HG03460 (cell line): ENCODE measurements around the gene PKNOX2.

ENCODE experiments used
- ATAC-seq: cut with Tn5 transposase; IDR thresholded peaks from one replicate; pipeline ENCODE4 v1.9.1; 2021; ENCODE audit not compliant: unreplicated experiment

PKNOX2 gene

DNA sequence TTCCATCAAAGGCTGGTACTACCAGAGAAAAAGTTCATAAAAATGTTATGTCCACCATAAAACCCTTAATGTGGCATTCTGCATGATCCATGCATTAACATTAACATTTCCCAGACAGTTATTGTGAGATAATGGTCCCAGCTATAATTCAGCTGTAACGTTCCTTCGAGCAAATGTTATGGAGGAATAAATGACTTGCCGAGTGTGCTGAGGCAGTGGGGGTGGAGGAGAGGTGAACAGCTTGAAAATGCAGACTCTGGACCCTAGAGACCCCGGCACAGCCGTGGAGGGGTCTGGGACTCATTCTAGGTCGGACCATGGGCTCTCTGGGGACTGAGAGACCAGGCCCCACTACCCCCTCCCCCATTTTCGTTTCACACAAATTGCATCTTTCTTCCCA is 141.9 kb downstream of the PKNOX2 start:
- ATAC-seq = no peak

DNA sequence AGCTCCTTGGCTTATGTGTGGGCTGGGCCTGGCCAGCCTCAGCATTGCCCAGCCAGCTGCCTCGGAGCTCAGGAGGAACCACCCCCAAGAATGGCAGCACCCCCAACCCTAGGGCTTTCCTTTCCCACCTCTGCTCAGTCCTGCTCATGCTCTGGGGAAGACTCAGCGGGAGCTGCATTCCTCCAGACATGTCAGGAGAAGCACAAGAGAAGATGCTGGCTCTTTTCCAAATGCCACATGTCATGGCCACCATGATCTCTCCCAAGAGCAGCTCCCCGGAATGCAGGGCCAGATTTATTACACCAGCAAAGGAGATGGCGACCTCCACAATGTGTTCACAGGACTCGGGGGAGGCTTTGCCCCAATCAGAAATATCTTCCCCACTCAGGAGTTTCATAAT is 143.7 kb downstream of the PKNOX2 start:
- no peak for ATAC-seq

DNA sequence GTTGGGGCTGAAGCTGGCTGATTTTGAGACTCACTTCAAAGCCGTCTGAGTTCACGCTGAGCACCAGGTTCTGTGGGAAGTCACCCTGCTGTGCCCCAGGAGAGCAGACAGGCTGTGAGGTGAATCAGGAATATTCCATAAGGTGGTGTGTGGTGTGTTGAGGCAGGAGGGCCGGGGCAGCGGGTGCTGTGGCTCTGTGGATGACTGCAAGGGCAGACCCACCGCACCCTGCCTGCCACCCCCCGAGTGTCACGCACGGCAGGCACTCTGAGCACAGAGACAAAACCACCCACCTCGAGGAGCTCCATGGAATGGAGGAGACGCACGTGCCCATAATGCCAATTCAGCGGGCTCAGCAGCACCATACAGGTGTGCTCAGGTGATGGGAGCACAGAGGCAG is 147.8 kb downstream of the PKNOX2 start:
- ATAC-seq = no peak

DNA sequence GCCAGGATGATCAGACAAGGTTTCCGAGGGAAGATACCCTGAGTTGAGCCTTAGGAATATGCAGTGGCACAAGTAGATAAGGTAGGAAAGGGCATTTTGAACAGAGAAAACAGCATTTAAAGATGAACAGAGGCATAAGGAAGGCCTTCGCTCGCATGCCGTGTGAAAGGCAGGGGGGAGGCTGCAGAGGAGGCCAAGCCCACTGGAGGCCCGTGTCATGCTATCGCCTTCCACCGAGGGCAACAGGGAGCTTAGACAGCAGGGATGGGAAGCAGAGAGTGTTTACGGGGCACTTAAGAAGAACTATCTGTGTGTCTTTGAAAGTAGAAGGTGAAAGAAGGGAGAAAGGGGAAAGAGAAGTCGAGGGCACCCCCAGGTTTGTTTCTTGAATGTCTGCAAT is 148.3 kb downstream of the PKNOX2 start:
- ATAC-seq = no peak

DNA sequence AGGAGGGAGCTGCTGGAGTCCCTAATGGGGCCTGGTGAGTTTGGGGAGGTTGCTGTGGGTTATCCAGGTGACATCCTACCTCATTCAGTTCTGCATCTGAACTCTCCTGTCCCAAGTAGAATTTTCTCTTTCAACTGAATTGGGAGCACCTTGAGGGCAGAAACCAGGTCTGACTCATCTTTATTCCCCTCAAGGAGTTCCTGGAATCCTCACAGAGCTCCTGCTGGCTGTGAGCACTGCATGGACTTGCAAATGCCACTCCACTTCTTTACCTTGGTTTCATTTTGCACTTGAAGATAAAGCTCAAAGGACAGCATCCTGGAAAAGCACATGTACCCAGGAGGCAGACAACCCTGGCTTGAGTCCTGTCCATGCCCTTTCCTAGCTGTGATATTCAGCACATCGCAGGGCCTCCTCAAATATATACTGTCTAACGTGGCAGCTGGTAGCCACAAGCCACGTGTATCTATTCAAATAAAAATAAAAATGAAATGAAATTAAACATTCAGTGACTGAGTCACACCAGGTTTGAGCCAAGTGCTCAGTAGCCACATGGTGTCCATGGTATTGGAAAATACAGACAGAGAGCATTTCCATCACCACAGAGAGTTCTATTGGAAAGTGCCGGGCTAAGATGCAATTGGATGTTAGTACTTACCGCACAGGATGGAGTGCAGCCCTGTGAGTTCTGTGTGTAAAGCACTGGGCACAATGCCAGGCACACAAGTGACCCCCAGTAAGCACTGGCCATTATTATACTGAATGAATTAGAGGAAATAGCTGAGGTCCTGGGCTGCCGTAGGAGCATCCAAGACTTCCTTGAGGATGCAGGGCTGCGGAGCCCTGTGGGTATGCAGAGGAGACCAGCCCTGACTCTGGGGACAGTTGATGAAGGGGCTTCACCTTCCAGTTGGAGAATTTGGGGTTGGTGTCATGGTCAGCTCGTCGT is 149.0 kb downstream of the PKNOX2 start:
- no peak for ATAC-seq

DNA sequence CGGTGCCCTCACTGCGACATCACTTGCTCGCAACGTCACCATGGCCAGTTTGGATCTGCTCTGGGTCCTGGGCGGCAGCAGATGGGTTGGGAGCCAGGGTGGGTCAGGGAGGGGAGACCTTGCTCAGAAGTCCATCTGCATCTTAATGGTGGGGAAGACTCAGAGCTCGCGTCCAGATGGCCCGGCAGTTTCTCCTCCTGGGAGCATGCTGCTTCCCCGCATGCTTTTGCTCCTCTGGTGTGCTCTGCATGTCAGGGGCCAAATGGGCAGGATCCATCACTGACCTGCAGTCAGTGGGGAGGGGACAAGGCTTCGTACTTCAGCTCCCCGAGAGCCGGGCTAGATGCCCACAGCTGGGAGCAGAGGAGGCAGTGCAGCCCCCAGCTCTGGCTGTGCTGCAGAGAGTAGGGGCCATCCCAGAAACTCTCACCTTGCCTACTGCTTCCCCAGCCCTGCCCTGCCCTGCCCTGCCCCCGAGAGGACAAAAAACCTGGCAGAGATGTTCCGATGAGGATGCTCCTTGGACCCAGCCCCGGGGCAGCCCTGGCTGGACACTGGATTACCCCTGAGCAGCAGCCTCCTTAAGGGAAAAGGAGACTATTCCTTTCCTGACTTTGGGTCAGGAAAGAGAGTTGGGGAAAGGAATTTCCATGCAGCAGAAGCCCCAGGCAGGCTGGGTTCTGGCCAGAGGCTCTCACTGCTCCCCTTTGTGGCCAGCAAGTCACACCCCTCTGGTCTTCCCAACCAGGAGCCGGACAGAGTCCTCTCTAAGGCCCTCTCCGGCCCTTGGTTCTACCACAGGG is 149.9 kb downstream of the PKNOX2 start:
- ATAC-seq = no peak

DNA sequence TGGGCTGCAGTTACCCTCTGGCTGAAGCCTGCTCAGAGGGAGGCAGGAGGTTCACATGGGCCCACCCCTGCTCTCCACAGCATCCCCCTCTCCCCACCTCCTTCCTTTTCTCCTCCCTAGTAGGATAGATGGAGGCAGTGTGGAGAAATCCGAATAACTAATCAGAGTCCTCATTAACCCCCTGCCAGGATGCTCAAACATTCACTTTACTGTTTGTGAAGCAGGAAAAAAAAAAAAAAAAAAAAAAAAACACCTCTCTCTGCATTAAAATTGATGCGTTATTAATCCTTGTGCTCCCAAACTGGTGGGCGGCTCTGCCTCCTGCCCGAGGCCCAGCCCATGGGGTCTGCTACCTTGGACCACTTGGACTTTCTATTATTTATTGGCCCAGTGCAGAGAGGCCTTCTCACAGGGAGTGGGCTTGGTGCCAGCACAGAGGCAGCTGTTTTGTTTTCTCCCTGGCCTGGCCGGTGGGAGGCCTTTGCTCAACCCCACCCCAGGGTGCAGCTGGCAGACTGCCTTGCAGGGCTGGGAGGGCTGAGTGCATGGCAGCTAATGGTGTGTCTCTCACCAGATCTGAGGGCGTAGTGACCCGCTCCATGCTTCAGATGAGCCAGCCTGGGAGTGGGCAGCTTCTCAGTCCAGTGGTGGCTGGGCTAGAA is 150.7 kb downstream of the PKNOX2 start:
- ATAC-seq = no peak

DNA sequence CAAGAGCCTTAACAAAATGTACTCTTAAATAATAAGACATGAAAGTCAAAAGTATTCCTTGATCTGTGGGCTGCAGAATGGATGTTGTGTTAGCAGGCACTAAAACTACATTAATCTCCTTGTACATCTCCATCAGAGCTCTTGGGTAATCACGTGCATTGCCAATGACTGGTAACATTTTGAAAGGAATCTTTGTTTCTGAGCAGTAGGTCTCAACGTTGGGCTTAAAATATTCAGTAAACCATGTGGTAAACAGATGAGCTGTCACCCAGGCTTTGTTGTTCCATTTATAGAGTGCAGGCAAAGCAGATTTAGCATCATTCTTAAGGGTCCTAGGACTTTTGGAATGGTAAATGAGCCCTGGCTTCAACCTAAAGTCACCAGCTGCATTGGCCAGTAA is 152.9 kb downstream of the PKNOX2 start:
- ATAC-seq = no peak

DNA sequence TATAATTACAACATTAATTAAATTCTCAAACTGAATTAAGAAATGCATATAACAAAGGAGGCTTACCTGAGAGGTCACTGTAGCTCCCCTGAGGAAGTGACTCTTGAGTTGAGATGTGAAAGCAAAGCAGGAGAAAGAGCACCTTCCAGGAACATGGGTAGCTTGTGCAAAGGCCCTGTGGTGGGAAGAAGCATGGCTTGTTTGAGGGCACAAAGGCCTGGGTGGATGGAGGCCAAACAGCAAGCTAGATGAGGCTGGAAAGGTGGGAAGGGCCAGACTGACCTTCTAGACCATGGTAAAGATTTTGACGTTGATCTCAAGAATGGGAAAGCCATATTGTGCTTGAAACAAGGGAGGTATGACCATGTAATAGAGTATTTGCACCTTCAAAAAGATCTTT is 155.1 kb downstream of the PKNOX2 start:
- ATAC-seq = no peak

DNA sequence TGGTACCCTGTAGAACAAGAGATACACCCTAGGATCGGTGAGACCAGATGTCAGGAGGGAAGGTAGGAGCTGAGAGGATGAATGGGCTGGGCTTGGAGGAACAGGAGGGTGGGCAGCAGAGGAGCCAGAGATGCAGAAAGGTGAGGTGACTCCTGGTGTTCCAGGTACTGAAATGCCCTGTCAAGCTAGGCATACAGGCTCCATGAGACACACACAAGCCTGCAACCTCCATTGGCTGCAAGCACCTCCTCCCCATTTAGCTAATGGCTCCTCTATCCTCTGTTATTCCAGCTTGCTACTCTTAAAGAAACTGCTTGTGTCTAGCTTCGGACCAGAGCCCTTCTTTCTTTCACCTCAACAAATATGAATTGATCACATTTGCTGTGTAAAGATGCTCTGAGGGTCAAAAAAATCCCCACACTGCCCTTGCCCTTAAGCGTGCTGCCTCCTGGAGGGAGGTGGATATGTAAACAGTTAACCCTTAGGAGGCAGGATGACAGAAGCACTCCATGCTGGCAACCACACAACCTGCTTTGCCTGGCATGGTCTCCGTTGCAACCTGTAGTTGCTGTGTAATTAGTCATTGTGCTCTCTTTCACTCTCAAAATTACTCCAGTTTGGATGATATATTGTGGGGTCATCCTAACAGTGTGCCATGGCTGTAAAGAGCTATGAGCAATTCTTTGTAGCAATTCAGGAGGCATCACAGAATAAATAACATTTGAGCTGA is 156.0 kb downstream of the PKNOX2 start:
- ATAC-seq = no peak

DNA sequence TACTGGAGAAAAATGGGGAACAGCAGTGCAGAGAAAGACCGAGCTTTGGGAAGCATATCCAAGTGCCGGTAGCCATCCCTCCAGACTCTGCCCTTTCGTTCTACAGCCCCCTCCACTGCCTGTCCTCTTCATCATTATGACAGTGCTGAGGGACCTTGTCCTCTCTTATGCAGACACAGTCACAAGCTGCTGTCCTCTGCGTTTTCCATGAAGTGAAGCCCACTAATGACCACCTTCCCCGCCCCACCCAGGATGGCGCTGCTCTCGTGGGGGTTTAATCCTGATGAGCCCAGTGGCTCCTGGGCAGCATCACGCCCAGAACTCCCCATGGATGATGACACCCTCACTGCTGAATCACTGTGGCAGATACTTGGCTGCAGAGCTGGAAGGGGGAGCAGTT is 157.7 kb downstream of the PKNOX2 start:
- no peak for ATAC-seq

DNA sequence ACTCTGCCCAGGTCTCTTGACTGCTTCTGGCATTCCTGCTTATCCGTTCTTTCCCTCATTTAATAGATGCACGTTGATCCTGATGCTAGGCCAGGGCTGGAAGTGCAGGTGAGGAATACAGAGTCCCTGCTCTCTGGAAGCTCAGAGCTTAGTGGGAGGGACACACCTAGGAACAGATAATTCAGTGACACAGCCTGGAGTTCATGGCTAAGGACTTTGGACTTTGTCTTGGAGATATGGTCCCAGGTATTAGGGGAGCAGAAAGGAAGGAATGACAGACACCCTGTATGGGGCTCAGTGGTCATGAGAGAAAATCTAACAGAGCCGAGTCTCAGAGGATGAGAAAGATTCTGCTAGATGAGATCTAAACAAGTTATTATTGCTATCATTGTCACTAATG is 160.6 kb downstream of the PKNOX2 start:
- no peak for ATAC-seq

DNA sequence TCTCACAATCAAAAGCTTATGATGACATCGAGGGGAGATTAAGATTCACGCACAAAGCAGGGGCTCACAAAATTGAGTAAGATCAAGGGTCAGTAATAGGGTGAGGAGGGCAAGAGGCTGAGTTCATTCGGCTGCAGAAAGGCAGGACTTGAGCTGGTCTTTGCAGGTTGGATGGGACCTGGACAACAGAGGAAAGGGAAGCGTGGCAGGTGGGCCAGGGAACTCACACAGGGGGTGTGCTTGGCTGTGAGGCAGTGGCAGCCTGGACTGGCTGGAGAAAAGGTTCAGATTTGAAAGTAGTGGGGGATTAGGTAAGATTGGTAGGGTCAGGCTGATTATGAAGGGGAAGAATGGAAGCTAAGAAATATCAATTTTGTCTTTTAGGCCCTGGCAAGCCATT is 161.6 kb downstream of the PKNOX2 start:
- ATAC-seq = no peak

DNA sequence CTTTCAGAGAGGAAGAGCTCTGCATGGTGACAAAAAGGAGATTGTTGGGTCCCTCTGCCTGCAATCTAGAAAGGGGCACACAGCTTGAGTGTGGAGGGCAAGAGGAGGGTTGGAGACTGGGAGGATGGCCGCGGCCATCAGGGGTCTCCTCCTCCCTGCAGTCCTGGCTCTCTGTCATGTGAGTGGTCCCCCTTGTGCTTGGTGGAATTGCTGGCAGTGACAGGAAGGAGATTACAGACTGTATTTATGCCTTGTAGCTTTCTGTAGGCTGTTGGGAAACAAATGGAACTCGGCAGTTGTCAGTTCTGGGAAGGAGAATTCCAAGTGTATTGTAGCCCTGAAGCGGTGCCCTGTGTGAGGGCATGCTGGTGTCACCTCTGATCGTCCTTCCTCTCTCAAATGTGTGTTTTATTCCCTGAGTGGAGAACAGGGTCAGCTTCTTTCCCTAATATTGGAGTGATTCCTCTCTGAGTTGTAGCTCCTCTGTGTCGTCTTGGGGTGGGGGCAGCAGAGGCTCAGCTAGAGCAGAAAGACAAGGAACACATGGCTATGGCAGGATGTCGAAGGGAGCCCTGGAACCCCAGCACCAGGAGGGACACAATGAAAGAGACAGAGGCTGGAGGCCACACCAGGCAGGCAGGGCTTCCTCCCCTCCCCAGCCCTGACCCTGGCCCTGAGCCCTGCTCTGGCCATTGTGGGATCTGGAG is 163.1 kb downstream of the PKNOX2 start:
- ATAC-seq = no peak

DNA sequence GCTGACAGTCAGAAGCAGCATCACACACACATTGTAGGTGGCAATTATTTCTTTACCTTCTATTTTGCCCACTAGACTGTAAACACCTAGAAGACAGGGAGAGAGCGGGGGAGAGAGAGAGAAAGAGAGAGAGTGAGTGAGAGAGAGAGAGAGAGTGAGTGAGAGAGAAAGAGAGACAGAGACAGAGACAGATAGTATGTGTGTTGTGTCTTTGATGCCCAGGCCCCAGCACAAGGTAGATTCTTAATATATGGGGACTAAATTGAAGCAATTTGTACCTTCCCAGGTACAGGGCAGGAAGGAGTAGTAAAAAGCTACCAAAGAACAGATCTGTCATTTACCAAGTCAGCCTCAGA is 163.7 kb downstream of the PKNOX2 start:
- ATAC-seq = no peak

DNA sequence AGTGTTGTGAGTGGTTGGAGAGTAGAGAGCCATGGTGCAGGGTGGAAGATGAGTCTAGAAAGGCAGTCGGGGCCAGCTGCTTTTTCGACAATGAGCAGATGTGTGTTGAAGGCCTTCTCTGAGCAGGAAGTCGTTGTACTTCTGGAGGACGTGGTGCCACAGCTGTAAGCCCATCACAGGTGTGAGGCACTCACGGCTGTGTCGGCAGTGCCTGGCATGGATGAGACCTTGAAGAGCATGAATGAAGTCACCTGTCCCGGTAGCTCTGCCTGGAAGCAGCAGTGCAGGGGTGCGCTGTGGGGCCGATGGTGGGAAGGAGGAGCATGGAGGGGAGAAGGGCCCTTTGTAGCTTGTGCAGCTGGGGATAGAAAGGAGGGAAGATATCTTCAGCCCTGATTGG is 165.2 kb downstream of the PKNOX2 start:
- no peak for ATAC-seq

DNA sequence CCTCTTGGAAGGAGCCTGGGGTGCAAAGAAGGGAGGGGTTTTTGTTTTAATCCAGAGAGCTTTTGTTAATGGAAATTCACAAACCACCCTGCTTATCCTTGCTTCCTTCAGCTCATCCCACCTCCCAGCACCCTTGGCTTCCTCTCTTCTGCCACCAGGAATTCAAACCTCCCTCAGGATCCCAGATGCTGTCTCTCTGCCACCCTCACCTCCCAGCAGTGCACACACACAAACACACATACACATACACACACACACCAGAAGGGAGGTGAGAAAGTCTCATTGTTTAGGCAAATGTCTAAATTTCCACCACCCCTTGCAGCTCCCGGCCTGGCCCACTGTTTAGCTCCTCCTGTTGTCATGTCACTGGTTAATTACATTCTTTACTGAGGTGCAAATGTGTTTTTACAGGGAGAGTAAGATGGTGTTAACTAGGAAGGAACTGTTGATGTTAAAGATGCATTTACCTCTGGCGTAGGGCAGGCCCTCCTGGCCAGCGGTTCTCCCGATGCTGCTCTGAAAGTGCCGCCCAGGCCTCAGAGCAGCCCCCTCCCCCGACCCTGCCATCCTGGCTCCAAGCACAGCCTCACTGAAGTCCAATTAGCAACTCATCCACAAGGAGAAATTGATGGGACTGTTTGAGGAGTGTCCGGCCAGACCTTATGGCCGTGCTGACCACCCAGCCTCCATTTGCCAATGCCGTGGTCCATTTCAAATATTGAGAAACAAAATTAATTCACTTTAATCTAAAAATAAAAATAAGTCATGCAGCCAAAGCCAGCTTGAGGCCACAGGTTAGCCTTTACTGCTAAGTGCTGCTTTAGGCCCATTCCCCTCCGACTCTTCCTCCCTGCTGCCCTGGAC is 166.1 kb downstream of the PKNOX2 start:
- ATAC-seq = no peak

DNA sequence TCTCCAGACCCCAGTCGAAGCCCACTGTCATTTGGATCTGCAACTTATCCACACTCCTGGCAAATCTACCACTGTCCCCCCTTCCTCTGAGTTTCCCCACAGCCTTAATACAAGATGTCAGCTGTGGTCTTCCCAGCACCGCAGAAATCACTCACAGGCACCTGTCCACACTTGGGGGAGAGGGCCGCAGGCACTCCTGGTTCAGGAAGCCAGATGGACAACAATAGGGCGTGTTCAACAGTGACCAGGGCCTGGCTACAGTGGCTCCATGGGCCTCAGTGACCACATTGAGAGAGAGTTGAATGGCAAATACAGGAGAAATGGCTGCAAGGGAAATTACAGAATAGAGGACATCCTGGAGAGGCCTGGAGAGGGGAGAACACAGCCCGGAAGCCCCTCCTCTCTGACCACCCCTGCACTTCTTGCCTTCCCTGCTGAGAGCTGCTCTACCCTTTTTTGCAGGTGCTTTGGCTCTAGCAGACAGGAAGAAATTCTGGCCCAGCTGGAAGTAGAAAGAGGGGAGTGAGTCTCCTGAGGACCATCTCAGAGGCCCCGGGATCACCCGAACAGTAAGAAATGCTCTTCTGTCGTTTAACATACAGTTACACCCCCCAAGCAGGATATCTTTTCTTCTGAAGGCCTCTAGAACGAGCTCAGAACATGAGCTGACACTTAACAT is 166.9 kb downstream of the PKNOX2 start:
- ATAC-seq = no peak

DNA sequence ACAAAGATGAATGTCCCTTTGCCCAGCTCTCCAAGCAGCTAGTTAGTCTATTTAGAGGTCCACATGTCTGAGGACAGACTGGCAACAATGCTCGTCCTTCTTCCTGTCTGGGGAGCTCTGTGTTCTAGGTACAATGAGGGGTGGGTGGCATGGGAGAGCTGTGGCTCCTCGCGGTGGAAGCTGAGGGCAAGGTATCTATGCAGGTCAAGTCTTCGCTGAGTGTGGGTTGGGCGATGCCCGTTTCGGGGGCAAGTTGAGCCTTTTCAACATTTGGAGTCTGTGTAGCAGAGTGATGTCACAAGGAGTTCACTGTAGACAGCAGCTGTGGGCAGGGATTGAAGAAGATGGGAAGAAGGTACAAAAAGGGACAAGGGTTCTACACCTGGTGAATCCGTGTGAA is 168.3 kb downstream of the PKNOX2 start:
- no peak for ATAC-seq
